HG03175 (cell line): ENCODE data around the gene ZDHHC11.
"Not testable (repeated sequence)": the region's sequence is repeated elsewhere in the genome, so short reads cannot be mapped to it uniquely, and the experiment has no call there.

ENCODE experiments used
- ATAC-seq: cut with Tn5 transposase; IDR thresholded peaks from one replicate; pipeline ENCODE4 v1.9.1; 2021; ENCODE audit warnings: mild to moderate bottlenecking, moderate library complexity; ENCODE audit not compliant: unreplicated experiment

ZDHHC11 gene

GRCh38 chr5:763998-764781, 86.6 kb downstream of the ZDHHC11 start:
- ATAC-seq, result no peak

- ATAC-seq, result no peak
Measured at GRCh38 chr5:763397-763796, 87.4 kb downstream of the ZDHHC11 start.

- ATAC-seq, result not testable (repeated sequence)
Measured at GRCh38 chr5:762996-763395, 87.8 kb downstream of the ZDHHC11 start.

- no peak for ATAC-seq
Measured at GRCh38 chr5:761854-762710, 88.7 kb downstream of the ZDHHC11 start.

- no peak for ATAC-seq
Measured at GRCh38 chr5:761059-761771, 89.6 kb downstream of the ZDHHC11 start.

- ATAC-seq, result no peak
Measured at GRCh38 chr5:760363-761058, 90.3 kb downstream of the ZDHHC11 start.

- ATAC-seq, result no peak
Measured at GRCh38 chr5:759781-760362, 90.9 kb downstream of the ZDHHC11 start.

GRCh38 chr5:759111-759751, 91.6 kb downstream of the ZDHHC11 start:
- ATAC-seq, result no peak

- ATAC-seq, result no peak
Measured at GRCh38 chr5:758698-759053, 92.1 kb downstream of the ZDHHC11 start.

GRCh38 chr5:757931-758697, 92.7 kb downstream of the ZDHHC11 start:
- ATAC-seq, result no peak

GRCh38 chr5:757346-757930, 93.3 kb downstream of the ZDHHC11 start:
- no peak for ATAC-seq

GRCh38 chr5:756865-757345, 93.9 kb downstream of the ZDHHC11 start:
- no peak for ATAC-seq

- ATAC-seq, result no peak
Measured at GRCh38 chr5:756171-756570, 94.6 kb downstream of the ZDHHC11 start.

- not testable (repeated sequence) for ATAC-seq
Measured at GRCh38 chr5:754143-754632, 96.6 kb downstream of the ZDHHC11 start.

GRCh38 chr5:753567-754142, 97.1 kb downstream of the ZDHHC11 start:
- ATAC-seq, result not testable (repeated sequence)

- ATAC-seq, result not testable (repeated sequence)
Measured at GRCh38 chr5:752532-753115, 98.2 kb downstream of the ZDHHC11 start.

GRCh38 chr5:751992-752391, 98.8 kb downstream of the ZDHHC11 start:
- ATAC-seq, result not testable (repeated sequence)

GRCh38 chr5:751496-751895, 99.3 kb downstream of the ZDHHC11 start:
- no peak for ATAC-seq
